Activated T-cell treated with anti-CD3 and anti-CD28 coated beads, Interleukin-2, amount 50 U/mL, for 1 hour (primary cell): ENCODE results near the gene ATG14.
"Not testable (repeated sequence)": the region's sequence is repeated elsewhere in the genome, so short reads cannot be mapped to it uniquely, and the experiment has no call there.

Source experiments
- DNase-seq: peaks from one replicate; pipeline ENCODE4 v3.0.0-alpha.2; 2020

Gene ATG14

DNA sequence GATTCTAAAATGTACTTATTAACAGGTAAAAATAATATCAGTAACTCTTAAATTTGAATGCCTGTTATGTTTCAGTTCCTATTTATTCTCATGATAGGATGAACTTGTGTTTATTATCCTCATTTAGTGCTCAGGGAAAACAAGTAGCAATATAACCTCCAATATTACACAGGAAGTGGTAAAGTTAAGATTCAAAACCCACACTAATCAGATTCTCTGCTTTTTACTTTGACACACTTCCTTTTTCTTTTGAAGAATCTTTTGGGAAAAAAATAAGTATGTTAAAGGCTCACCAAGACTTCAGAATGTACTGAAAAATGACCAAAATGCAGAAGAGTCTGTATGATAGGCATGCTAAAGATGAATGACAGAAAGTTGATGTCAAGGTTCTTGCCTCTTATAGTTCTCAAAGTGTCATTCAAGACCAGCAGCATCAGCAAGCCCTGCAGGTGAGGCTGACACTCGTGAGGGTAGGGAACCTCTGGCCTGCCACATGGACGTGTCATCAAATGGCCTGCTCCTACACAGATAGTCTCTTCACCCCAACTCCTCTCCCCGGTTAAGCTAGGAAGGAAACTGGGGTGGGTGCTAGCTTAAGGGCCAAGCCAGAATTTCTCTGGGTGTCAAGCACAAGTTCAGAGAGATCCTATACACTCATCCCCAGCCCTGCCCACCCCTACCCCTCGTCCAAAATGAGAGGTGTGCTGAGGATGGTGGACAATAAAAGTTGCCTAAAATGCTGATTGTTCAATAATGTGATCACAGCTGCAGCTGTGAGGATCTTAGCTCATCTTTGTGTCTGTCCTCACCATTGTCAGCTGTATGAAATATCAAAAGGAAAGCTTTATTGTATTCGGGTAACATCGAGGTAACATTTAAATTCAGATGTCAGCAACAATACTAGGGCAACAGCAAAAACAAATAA, 22.5 kb upstream of the ATG14 start:
- DNase-seq = peak; percentile 30

DNA sequence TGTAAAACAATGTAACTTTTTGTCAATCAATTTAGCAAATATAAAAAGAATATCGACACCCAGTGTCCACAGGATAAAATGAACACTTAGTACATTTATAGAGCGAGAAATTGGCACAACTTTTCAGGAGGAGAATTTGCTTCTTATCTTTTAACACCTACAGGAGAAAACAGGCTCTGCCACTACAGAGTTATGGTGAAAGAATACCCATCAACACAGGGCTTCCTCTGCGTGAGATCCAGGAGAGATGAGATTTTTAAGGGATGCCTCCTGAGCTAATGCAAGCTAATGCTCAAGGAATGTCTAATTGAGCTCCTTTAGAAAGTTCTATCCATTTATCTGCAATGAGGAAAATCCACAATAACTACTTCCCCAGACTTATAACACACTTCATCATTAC, 21.0 kb upstream of the ATG14 start:
- no peak for DNase-seq

DNA sequence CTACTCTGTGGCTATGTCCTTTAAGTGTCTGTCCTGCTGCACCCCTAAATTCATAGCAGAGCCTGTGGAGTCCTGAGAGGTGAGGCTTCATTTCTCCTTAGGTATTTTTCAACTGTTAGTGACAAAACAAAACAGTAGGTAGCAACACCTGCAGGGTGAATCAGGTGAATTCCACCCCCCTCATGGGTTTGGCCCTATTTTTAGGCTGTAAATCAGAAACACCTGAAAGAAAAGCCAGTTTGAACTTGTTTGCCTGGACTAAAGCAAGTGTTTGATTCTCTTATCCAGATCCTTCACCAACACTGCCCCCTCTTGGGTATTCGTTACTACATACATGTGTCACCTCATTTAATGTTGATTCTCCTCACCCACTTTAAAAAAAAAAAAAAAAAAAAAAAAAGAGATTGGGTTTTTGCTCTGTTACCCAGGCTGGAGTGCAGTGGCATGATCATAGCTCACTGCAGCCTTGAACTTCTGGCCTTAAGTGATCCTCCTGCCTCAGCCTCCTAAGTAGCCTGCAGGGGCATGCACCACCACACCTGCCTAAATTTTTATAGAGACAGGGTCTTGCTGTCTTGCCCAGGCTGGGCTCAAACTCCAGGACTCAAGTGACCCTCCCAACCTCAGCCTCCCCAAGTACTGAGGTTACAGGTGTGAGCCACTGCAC, 18.5 kb upstream of the ATG14 start:
- no peak for DNase-seq

DNA sequence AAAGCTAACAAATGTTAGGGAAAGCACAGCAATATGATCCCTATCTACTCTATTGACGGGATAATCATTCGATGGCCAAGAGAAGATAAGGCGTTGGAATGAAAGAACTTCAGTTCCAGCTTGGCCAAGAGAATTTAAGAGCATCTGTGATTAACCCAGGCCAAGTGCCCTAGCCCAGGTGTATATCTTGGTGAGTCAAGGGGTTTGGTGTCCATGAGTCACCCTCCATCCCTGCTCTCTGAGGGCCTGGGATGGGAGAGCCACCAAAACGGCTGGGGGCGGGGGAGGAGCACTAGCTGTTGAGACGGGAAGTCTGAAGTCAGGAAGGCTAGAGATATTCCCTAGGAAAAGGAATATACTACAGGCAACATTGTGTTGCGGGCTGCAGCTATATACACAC, 15.8 kb upstream of the ATG14 start:
- no peak for DNase-seq

DNA sequence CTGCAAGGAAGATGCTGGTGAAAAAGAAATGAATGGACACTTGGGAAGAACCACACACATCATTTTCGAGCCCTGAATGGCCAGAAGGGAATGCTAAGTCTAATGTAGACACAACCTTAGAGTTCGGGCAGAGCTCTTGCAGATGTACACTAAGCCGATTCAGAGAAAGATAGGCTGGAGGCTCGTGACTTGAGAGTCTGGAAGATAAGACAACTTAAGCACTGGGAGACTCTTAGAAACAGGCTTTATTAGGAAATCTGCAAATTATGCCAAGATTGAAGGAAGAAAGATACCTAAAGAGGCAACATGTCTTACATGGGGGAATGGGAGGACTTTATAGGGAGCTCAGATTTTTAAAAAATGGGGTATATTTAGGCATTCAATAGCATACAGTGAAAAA, 15.3 kb upstream of the ATG14 start:
- no peak for DNase-seq

DNA sequence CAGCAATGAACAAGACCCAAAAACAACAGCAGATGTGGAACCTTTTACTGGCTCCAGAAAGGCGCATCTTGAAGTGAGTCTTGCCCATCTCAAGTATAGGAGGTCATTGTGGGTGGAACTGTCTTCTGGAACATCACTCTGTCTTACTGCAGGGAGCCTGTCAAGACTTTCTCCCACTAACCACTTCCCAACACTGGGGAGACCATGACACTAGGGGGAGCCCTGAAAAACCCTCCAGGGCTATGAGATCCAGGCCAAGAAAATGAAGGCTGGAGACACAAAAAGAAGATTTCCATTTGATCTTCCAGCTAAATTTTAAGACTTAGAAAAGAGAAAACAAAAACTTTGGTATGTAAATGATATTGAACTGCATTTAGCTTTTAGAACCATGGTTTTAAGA, 13.5 kb upstream of the ATG14 start:
- DNase-seq = no peak

DNA sequence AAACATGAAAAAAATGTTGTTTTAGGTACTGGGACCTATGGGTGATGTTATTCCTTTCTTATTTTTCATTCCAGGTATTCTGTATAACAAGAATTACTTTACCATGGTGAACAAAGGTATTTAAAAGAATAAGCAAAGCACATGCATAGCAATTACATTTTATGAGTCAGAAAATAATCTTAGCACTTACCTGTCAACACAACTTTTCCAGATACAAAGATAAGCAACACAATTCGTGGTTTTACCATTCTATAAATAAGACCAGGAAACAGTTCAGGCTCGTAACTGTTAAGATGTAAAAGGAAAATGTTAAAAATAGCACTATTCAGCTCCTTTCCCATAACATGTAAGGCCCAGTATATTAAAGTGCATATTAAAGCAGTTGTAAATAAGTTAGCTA, 12.3 kb upstream of the ATG14 start:
- DNase-seq = no peak

DNA sequence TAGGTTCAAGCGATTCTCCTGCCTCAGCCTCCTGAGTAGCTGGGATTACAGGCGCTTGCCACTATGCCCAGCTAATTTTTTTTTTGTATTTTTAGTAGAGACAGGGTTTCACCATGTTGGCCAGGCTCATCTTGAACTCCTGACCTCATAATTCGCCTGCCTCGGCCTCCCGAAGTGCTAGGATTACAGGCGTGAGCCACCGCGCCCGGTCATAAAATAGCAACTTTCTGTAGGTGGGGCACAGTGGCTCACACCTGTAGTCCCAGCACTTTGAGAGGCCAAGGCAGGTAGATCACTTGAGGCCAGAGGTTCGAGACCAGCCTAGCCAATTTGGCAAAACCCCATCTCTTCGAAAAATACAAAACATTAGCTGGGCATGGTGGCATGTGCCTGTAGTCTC, 10.7 kb upstream of the ATG14 start:
- not testable (repeated sequence) for DNase-seq

DNA sequence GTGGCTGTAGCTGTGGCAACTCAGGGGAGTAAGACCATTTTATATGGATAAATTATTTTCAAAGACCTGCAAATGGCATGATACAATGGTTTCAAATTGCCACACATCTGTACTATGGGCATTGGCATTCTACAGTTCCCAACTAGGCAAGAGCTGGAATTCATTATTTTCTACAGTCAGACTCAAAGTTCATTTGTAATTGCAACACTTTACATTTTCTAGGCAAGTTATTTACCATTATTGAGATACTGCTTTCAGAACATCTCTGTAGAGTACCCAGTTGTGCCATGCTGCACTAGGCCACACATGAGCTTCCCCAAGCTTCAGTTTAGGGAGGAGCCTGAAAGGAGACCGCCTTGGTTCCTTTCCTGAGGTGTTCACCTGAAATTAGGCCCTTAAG, 8.0 kb upstream of the ATG14 start:
- DNase-seq = no peak

DNA sequence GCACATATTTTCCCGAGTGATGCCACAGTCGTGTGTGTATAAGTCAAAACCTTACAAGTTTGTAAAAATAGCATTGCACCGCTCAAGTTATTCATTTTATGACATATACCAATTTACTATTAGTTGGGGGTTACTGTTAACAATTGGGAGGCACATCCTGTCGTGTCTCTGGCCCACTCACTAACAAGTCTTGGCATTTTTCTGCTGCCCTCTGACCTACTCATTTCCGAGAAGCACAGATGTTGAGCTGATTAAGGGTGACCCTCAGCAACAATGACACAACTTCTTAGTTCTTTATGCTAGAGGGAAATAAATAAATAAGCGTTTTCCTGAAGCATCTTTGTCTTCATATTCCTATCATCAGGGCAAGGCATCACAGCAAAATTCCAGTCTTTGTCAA, 6.8 kb upstream of the ATG14 start:
- DNase-seq = no peak

DNA sequence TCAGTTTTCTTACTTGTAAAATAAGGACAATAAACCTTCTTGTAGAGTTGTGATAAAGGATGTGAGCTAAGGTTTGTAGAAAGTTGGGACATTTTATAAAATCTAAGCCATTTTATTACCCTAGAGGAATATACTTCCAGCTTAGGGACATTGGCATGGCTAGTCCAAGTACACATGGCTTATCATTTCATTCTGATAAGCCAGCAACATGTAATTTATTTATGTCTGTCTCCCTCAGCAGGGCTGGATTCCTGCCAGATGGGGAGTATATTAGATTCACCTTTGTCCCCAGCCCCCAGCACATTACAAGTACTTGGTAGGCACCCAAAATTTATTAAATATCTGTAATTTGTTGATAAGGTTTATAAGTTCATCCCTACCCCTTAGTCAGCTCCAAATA, 6.3 kb upstream of the ATG14 start:
- DNase-seq = no peak

DNA sequence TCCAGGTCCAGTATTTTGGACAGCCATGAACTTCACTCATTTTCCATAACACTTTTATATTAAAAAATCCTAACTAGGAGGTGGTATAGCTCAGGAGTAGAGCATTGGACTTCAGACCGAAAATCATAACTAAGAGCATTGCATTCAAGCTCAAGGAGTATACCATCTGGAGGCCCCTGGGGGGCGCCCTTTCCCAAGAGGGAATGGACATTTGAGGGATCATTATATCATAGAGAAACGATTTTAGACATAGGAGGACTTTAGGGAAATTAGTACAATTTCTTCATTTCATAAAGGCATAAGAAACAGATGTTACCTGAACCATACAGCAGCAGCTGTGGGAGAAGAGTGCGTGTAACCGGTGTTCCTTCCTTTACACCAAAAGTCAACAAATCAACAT, 5.2 kb upstream of the ATG14 start:
- DNase-seq = no peak

DNA sequence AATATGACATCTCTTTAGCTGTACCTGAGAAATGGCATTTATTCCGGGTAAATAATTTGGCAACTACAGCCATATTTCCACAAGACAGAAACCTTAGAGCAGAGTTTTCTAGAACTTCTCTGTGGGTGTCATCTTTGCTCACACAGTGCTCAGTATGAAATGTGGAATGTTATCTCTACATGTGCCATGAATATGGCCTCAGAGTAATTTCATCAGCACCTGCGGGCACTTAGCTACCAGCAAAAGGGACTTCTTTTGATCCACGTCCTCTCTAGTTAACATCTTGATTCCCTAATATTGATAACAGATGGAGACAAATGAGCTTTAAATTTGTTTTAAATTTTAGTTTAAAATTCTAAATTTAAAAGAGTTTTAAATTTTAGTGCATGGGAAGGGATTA, 2.9 kb upstream of the ATG14 start:
- no peak for DNase-seq

DNA sequence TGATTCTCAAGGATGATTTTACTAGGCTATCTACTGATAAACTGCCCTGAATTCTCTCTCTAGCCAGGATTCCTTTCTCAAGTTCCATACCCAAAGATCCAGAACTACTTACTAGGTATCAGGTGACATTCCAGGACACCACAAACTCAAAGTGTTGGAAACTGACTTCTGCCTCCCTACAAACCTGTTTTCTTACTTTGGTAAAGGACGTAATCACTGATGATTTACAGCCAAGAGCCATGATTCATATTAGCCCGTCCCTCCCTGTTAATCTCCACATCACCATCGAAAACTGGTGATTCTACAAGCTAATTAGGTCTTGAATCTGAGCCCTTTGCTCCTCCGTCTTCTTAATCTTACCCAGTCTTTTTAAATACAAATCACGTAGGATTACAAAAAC, 1.0 kb upstream of the ATG14 start:
- DNase-seq = no peak

DNA sequence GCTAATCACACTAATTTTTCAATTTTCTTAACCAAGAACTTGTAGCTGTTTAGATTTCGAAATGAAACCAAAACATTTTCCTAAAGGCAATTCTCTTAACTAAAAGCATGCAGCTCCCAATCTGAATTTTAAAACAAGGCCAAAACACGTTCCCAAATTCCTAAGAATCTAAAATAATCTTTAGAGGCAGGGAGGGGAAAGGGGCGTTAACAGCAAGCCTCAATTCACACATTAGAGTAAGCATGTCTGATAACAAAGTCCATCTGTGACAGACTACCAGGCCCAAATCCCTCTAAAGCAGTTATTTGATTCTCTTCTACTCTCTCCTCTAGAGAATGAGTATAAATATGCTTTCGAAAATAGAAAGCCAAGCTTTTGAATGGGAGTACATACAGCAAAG, 754 bp downstream of the ATG14 start:
- DNase-seq = no peak

DNA sequence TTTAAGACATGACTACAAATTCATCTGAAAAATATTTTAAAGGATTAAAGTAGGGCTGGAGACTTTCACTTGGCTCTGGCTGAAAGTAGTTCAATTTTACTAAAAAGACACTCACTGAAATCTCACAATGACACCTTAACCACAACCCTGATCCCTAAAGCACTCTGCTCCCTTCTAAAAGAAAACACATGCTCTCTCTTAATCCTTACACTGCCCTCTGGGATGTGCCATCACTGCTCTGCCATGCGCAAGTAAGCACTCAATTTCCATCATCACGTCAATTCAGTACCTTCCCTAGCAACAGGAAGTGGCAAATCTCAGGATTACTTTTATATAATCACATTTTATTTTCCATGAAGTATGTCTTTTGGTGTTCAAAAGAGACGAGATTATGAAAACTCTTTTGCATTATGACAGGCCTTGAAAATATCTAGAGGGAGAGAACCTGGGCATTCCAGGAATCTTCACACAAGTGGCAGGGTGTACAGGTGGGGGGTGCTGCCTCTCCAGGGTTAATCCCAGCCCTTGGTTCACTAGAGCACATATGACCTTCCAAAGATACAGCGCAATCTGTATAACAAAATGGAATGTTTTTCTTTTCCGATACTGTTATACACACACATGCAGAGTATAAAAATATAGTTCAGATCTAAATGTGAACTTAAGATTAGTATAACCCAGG, 7.3 kb downstream of the ATG14 start:
- DNase-seq = no peak

DNA sequence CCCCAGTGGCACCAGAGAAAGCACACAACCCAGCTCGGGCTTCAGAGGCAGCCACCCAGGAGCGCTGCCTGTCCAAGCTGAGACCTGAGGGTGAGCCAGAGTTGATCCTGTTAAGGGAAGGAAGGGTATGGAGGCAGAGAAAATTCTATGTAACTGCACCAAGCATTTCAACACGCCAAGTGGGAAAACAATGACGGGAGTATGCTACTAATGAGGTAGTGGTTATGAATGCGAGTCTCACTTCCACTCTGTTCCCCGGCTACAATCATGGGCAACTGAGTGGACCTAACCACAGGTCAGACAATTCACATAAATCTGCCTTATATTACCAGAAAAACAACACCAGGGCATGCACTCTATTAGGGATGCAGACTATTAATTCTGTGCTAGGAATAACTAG, 9.9 kb downstream of the ATG14 start:
- DNase-seq = no peak

DNA sequence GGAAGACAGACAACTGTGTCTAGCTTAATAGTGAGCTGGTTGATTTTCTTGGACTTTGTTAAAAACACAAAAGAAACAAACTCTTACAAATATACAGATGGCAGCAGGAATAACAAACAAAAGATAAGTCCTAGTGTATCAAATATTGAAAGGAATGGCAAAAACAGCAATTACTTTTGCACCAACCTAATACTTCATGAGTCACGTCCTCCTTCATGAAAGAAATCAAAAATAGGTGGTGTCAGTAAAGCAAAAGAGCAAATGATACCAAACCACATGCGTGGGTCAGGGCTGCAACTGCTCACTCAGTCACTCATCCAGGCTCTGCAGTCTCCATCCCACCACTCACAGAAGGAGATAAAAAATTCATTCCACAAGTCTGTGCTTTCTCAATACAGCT, 11.8 kb downstream of the ATG14 start:
- DNase-seq = no peak

DNA sequence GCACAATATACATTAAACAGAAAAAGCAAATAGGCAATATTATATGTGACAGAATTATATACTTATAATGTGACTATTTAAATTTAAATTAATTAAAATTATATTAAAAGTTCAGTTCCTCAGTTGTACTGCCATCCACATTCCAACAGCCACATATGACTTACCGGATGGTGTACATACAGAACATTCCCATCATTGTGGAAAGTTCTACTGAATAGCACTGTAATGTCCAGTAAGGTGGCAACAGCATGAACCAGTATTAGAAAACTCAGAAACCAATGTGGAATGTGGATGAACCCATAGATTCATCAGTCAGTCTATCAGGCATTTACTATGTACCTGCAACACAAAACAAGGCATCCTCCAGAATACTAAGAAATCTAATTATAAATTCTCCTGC, 12.4 kb downstream of the ATG14 start:
- DNase-seq = no peak

DNA sequence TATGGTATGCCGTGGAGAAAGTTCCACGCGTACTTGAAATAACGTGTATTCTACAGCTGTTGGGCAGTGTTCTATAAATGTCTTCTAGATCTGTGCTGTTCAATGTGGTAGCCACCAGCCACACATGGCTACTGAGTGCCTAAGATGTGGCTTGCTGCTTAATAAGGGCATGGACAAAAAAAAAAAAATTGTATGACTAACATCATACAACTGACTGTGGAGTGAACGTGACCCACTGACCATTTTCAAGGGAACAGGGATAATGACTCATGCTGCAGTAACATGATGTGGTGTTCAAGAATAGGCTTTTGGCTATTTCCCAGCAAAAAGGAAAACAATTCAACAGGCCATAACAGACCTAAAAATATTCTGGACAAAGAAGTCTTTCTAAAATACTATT, 13.0 kb downstream of the ATG14 start:
- no peak for DNase-seq

DNA sequence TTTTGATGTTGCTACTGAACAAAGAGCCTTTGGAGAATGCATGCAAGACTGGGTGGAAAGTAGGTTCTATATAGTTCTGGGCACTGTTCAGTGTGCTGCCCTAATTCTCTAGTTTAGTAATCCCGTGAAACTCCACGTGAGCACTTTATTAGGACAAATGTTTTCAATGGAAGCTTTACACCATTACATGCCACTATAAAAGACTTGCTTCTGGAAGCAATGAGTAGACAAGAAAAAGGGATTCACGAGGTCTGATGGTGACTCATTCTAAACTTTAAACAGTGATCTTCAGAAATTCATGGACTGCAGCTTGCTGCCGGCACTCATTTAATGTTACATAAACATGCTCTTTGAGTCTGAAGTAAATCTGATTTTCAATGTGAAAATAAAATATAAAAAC, 22.3 kb downstream of the ATG14 start:
- no peak for DNase-seq

DNA sequence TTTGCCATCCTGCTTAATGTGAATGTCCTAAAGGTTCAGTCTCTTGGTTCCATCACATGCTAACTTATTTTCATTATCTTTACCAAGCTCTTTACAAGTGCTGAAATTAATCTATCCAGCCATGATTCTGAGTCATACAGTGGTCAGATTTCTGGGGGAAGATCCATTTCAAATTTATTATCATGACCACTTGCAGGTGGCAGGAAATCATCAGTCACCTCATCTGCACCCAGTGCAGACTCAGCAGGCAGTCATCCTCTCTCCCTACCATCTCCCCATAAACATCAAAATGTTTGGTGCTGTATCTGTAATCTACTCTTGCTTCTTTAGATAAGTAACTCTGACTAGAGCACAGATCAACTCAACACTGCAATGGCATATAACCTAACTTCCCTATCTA, 23.5 kb downstream of the ATG14 start:
- no peak for DNase-seq

DNA sequence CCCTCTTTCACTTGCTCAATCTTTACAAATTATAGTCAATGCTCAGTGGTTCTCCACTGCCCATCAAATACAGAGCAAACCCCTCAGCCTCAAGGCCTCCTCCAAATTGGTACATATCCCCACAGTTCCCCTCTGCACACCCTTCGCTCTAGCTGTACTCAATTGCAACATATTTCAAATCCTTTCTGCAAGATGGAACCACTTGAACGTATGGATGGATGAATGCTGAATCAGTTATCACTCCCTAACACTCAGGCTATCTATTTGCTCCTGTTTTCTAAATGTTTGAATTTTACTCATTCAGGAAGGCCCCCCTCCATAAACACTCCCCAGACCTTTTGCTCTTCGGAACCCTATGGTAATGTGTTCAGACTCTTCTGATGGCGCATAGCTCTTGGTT, 24.5 kb downstream of the ATG14 start:
- DNase-seq = no peak
